ENCODE measurements around the gene KCNJ10. TPM values are rescaled to one million over a fixed set of nuclear protein-coding genes. Genes with fewer than 3 reads are reported as not detected.

The KCNJ10 gene
- total RNA-seq, 2 experiments from 2014 or later: 0.29 TPM; not detected in 1

GRCh38 chr1:159972443-159973205 lies 97.3 kb downstream of the KCNJ10 start:
- ChIA-PET CTCF (ENCODE audit: unreplicated experiment) (no interaction called here), POLR2A (interaction anchor here (0.6 kb wide), 1 partner anchor 230 kb away, joined by 3 read pairs; no protein-coding TSS in a partner anchor)
- Histone ChIP-seq H3K79me2 (ENCODE audit: insufficient read depth, low read depth, low read length) (no peaks in the 10 kb centered on the region), H3K4me3 (ENCODE audit: low read depth, low read length, poor library complexity, severe bottlenecking) (no peak overlapping the region), H2AFZ (ENCODE audit: low read length) (no peak overlapping the region), H4K20me1 (ENCODE audit: insufficient read depth, low read length) (no peaks in the 10 kb centered on the region), H3K27ac (ENCODE audit: low read depth, low read length, poor library complexity, severe bottlenecking) (no peak overlapping the region), H3K4me2 (ENCODE audit: low read length) (no peak overlapping the region), H3K9me3 (ENCODE audit: low read length) (no peaks in the 10 kb centered on the region), H3K36me3 (ENCODE audit: insufficient read depth, low read length) (no peaks in the 10 kb centered on the region), H3K4me1 (ENCODE audit: insufficient read depth, low read length, poor library complexity, severe bottlenecking) (no peaks in the 10 kb centered on the region), H3K9me2 (ENCODE audit: insufficient read depth, low read length) (no peaks in the 10 kb centered on the region)
- no peak for DNase-seq (ENCODE audit: low spot score)
- intact Hi-C loops (cut with micrococcal nuclease; ENCODE audit: unreplicated experiment): no loop called here
- no TSS peak for BruUV-seq (replicated peaks)
- TF ChIP-seq EZH2phosphoT487 (IDR thresholded peaks at IDR 0.05; ENCODE audit: borderline replicate concordance, low read depth, low read length): no peak
- TF ChIP-seq CTCF (conservative IDR thresholded peaks at IDR 0.05; ENCODE audit: low read length): no peak

GRCh38 chr1:159970932-159971342 lies 99.0 kb downstream of the KCNJ10 start:
- intact Hi-C loops (cut with micrococcal nuclease; ENCODE audit: unreplicated experiment): no loop called here
- POLR2A ChIA-PET: no interaction called here

More at GRCh38 chr1:159970932-159971342, 99.0 kb downstream of the KCNJ10 start:
- H3K27ac ChIP-seq (ENCODE audit: low read depth, low read length, poor library complexity, severe bottlenecking): no peak overlapping the region
- H2AFZ ChIP-seq (ENCODE audit: low read length): no peak overlapping the region
- TF ChIP-seq EZH2phosphoT487 (IDR thresholded peaks at IDR 0.05; ENCODE audit: borderline replicate concordance, low read depth, low read length) (no peak), CTCF (conservative IDR thresholded peaks at IDR 0.05; ENCODE audit: low read length) (no peak)
- H3K4me3 ChIP-seq (ENCODE audit: low read depth, low read length, poor library complexity, severe bottlenecking): no peak overlapping the region
- no peak for DNase-seq (ENCODE audit: low spot score)
- CTCF ChIA-PET (ENCODE audit: unreplicated experiment): no interaction called here
- H3K9me3 ChIP-seq (ENCODE audit: low read length): no peaks in the 10 kb centered on the region
- no peak overlapping the region for H3K4me2 ChIP-seq (ENCODE audit: low read length)
- H3K36me3 ChIP-seq (ENCODE audit: insufficient read depth, low read length): no peaks in the 10 kb centered on the region
- no TSS peak for BruUV-seq (replicated peaks)
- H4K20me1 ChIP-seq (ENCODE audit: insufficient read depth, low read length): no peaks in the 10 kb centered on the region
- no peaks in the 10 kb centered on the region for H3K79me2 ChIP-seq (ENCODE audit: insufficient read depth, low read depth, low read length)
- no peaks in the 10 kb centered on the region for H3K4me1 ChIP-seq (ENCODE audit: insufficient read depth, low read length, poor library complexity, severe bottlenecking)
- no peaks in the 10 kb centered on the region for H3K9me2 ChIP-seq (ENCODE audit: insufficient read depth, low read length)
